ENCODE measurements around the gene SP6.

SP6 gene

DNA sequence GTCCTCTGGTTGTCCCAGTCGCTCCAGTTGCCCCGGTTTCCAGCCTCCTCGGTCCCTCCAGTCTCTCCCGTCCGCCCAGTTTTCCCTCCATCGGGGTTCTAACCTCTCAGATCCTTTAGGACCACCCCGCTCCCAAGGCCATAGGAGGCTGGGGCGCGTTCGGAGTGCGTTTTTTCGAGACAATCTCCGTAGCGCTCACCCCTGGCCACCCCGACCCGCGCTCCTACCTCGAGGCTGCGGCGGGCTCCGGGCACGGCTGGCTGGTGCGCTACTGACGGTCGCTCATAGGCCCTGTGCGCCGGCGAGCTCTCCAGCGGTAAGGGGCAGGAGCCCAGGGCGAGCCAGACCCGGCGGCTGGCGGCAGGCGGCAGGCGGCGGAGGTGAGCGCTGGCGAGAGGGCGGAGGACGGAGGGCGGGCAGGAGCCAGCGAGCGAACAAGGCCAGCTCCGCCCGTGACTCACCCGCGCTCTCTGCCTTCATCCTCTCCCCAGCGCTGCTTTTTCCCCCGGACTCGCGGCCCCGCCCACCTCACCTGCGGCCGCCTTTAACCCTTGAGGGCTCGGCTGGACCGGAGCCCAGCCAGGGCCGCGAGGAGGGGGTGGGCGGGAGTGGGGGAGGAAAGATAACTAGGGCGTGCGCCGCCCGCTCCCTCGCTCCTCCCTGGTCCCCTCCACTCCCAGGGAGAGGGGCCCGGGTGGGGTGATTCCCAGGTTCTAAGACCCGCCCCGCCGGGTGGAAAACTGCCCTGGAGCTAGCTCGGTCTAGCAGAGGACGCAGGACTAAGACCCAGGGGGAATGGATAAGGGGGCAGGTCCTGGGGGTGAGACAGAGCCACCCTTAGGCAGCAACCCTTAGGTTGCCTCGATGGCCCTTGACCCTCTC is at the start of gene SP6:
Gene SP6, minus strand, starts transcription at position 472 of the 882 bp plus-strand sequence. CDS start 2,734 bp downstream, outside the sequence.
- DNase-seq (ENCODE audit: low read depth), result peak; percentile 43

- DNase-seq (ENCODE audit: low read depth), result no peak
Observed at GRCh38 chr17:47899643-47900042, 48.7 kb upstream of the SP6 start.

DNA sequence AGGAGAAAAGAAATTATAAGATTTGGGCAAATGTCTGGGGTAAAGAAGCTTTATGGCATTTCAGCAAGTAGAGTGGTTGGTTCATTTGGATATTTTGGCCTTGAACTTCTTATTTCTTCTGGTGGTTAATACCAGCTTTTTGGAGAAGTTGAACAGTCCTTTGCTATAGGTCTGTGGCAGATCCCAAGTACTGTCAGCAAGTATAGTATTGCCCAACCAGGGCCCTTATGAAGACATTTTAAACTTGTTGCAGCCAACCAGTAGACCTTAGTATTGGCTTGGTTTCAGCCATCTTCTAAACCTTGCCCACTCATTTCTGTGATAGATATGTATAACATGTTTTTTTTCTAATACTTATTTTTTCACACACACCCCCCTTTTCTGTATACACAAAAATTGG is 47.3 kb upstream of the SP6 start:
- DNase-seq (ENCODE audit: low read depth), result no peak

- no peak for DNase-seq (ENCODE audit: low read depth)
Observed at GRCh38 chr17:47897561-47897960, 46.6 kb upstream of the SP6 start.

- DNase-seq (ENCODE audit: low read depth), result no peak
Observed at GRCh38 chr17:47896672-47897490, 45.9 kb upstream of the SP6 start.

DNA sequence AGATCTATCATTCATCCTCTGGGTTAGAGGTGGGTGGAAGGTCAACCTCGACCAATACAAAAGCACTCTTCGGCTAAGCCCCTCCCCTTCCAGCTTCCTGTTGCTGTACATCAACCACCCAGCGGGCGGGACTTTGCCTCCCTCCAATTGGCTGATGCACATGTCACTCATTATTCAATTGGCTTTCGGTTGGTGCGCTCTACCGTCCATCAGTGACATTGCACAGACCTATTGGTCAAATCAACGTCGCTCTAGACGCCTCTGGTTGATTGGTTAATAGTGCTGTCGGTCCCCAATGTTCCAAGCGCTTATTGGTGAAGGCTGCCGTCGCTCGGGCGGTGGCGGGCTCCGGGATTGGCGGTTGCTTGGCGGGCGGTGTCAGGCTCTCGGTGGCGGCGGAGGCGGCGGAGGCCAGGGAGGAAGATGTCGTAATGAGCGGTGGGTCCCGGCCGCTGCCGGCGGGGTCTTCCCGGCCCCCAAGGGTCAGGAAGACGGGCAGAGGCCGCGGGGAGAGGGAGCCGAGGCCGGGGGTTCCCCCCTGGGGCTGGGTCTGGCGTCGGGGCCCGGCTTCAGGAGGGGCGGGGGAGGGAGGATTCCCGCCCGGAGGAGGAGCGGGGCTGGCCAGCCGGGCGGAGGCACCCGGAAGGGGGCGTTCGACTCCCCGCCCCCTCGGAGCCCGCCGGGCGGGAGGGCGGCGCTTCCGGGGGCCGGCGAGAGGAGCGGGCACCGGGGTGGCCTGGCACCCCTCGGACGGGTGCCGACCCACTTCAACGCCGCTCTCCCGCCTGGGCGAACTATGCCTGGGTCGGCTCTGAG is 45.1 kb upstream of the SP6 start, which contains the start of gene SP2:
Gene SP2, plus strand, starts transcription at position 381 of the 816 bp plus-strand sequence. Its CDS starts 51 bp downstream, at position 432.
- DNase-seq (ENCODE audit: low read depth), result peak; percentile 98

DNA sequence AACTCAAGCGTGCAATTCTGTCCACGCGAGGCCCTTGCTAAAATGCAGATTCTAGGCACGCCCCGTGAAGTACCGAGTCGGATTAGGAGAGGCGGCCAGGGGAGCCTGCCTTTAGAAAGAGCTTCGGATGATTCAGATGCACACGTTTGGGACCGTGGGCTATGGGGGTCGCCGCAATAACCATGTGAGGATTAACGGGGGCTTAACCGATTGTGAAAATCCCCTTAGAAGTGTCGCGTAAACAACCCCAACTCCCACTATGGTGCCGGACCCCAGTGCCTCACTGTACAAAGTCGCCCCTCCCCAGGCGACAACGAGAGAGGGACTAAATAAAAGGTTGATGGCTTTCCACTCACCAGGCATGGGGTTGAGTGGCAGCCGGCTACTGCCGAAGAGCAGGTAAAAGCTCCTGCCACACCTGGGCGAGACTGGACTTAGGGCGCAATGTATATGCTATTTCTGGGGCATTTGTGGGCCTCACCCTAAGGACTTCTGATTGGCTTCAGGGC is 44.4 kb upstream of the SP6 start:
- DNase-seq (ENCODE audit: low read depth), result no peak

GRCh38 chr17:47894498-47895346 is 43.8 kb upstream of the SP6 start:
- DNase-seq (ENCODE audit: low read depth), result no peak

GRCh38 chr17:47891545-47892088 is 40.7 kb upstream of the SP6 start:
- no peak for DNase-seq (ENCODE audit: low read depth)

DNA sequence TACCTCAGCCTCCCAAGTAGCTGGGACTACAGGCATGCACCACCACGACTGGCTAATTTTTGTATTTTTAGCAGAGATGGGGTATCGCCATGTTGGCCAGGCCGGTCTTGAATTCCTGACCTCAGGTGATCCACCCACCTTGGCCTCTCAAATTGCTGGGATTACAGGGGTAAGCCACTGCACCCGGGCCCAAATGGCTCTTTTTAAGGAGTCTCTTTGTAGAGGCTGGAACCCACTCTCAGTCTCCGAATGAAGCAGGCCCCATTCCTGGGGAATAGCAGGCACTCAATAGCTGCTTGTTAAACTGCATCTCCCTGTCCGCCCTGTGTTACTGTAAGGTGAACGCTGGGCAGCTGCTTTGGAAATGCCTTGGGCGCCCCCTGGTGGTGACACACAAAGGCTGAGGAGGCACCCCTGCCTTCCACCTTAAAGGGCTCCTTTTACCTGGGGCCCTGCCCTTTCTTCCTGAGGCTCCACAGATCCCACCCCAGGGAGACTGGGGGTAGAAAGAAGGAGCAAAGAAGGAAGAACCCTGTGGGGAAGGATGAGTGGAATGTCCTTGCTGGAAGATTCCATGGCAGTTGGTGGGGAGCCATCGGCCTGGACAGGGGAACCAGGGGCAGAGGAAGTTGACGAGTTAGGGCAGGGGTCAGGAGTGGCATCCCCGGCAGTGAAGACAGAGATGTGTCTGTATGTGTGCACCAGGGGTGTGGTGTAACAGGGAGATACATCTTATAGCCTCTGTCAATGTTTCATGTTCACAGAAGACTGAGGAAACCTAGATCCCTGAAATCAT is 39.0 kb upstream of the SP6 start:
- DNase-seq (ENCODE audit: low read depth), result peak; percentile 90

- DNase-seq (ENCODE audit: low read depth), result no peak
Observed at GRCh38 chr17:47888293-47888692, 37.3 kb upstream of the SP6 start.

GRCh38 chr17:47884905-47885730 is 34.2 kb upstream of the SP6 start:
- DNase-seq (ENCODE audit: low read depth), result no peak

- no peak for DNase-seq (ENCODE audit: low read depth)
Observed at GRCh38 chr17:47884427-47884740, 33.4 kb upstream of the SP6 start.

DNA sequence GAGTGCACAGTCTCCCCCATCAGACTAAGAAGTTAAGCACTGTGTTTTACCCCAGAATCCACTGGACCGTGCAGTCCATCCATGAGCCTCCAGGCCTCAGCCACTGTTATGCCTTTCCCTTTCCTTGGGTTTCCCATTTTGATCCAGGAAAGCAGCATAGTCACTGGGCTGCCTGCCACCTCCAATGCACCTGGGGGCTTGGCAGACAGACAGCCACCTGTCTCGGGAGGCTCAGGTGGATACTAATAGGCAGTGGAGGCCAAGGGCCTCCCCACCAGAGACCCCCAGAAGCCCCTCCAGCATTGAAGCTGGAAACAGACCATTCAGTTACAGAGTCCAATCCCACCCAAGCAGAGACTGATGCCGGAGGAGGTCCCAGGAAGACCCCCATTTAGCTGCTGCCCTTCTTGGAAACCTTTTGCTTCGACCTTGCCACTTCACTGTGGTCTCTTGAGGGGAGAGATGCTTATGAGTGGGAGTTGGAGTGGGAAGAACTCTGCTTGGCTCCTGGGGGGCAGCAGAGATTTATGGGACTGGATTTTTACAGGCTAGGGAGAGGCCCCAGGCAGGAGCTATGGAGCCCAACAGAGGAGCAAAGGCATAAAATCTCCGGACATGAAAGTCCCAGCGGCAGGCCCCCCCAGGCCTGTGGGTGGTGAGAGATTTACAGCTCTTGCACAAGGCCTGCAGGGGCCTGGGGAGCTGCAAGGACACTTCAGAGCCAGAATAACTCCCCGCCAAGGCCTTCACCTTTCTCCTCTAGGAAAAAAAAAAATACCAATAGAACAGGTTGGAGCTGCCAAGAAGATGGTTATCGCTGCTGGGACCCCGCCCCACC is 32.8 kb upstream of the SP6 start:
- DNase-seq (ENCODE audit: low read depth), result no peak

GRCh38 chr17:47882695-47883588 is 32.0 kb upstream of the SP6 start:
- no peak for DNase-seq (ENCODE audit: low read depth)

DNA sequence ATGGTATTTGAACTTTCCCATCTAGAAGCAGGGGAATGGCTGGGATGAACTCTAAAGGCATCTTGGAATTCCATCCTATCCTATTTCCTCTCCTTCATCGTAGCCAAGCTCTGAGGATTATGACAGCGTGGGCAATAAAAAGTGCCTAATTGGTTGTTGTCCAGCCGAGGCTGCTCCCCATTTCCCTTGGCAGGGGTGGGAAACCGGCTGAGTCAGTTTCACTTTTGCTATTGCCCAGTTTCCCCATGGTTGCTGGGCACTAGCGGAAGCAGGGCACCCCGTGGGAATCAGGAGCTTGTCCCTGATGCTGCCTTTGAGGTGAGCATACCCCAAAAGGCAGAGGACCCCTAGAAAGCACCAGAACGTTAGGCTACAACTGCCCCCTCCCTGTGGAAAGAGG is 31.3 kb upstream of the SP6 start:
- DNase-seq (ENCODE audit: low read depth), result no peak

Data from stimulated activated CD8-positive, alpha-beta memory T cell treated with anti-CD3 and anti-CD28 coated beads, Interleukin-12 subunit alpha, Interleukin-12 subunit beta, amount 100 ng/mL, for 1 hour (primary cell).